Activated T-helper 2 cell treated with anti-CD3 and anti-CD28 coated beads, Interferon-gamma antibody, Interleukin-2, Interleukin-4, amounts not matched to agents 10 μg/mL and 5 μg/mL and 100 μg/mL, durations not matched to agents 14 hours and 24 hours and 36 hours (primary cell): ENCODE results near the gene CRY2. TPM values are rescaled to one million over a fixed set of nuclear protein-coding genes. Genes with fewer than 3 reads are reported as not detected.
A peak's percentile ranks its signal among the peaks of the same experiment; 100 is the strongest.
"Not testable (repeated sequence)": the region's sequence is repeated elsewhere in the genome, so short reads cannot be mapped to it uniquely, and the experiment has no call there.

Experiments used
- DNase-seq: peaks from one replicate; pipeline ENCODE4 v3.0.0; 2021; ENCODE audit warnings: low spot score
- H3K27ac Mint-ChIP-seq: one replicate; pipeline ENCODE4 v1.8.0; 2021; ENCODE audit warnings: mixed read lengths
- H3K27me3 Mint-ChIP-seq: one replicate; pipeline ENCODE4 v1.8.0; 2021; ENCODE audit warnings: low read depth, mixed read lengths
- H3K36me3 Mint-ChIP-seq: one replicate; pipeline ENCODE4 v1.8.0; 2021; ENCODE audit warnings: low read depth, mixed read lengths
- H3K4me1 Mint-ChIP-seq: one replicate; pipeline ENCODE4 v1.8.0; 2021; ENCODE audit warnings: low read depth, mixed read lengths
- H3K4me3 Mint-ChIP-seq: one replicate; pipeline ENCODE4 v1.8.0; 2021; ENCODE audit warnings: low read depth, mild to moderate bottlenecking, moderate library complexity, mixed read lengths
- H3K9me3 Mint-ChIP-seq: one replicate; pipeline ENCODE4 v1.8.0; 2021; ENCODE audit warnings: mixed read lengths
- intact Hi-C: fragments of 100-400 bp; cut with micrococcal nuclease; formaldehyde crosslinking; loops from one replicate; pipeline ENCODE4 v1.15.1; 2023
- total RNA-seq: library from RNA; stranded (reverse); gene quantifications from 2 replicates; pipeline ENCODE4 v1.2.3, GENCODE V29; 2022

Gene CRY2
- total RNA-seq, 1 donor from 2014 or later: 21.5 TPM

GRCh38 chr11:45890886-45891550 lies 43.7 kb downstream of the CRY2 start:
- no peak overlapping the region for H3K27ac Mint-ChIP-seq
- H3K27me3 Mint-ChIP-seq: peaks cover 12% of the 10 kb centered on the region
- no peaks in the 10 kb centered on the region for H3K36me3 Mint-ChIP-seq
- intact Hi-C loops: no loop called here
- no peak for DNase-seq
- H3K4me1 Mint-ChIP-seq: no peaks in the 10 kb centered on the region
- no peaks in the 10 kb centered on the region for H3K9me3 Mint-ChIP-seq
- H3K4me3 Mint-ChIP-seq: no peak overlapping the region

- no peak for DNase-seq
- Mint-ChIP-seq H3K9me3 (no peaks in the 10 kb centered on the region), H3K27ac (no peak overlapping the region), H3K4me3 (no peak overlapping the region), H3K36me3 (no peaks in the 10 kb centered on the region), H3K4me1 (no peaks in the 10 kb centered on the region), H3K27me3 (peaks cover 7% of the 10 kb centered on the region)
- intact Hi-C loops: no loop called here
Measured at GRCh38 chr11:45892856-45893255, 45.6 kb downstream of the CRY2 start.

GRCh38 chr11:45894555-45895247 lies 47.4 kb downstream of the CRY2 start:
- intact Hi-C loops: no loop called here
- H3K9me3 Mint-ChIP-seq: no peaks in the 10 kb centered on the region
- H3K27ac Mint-ChIP-seq: no peak overlapping the region
- H3K27me3 Mint-ChIP-seq: peaks cover 12% of the 10 kb centered on the region
- no peaks in the 10 kb centered on the region for H3K4me1 Mint-ChIP-seq
- no peak for DNase-seq
- H3K4me3 Mint-ChIP-seq: no peak overlapping the region
- H3K36me3 Mint-ChIP-seq: no peaks in the 10 kb centered on the region

GRCh38 chr11:45895553-45896259 lies 48.4 kb downstream of the CRY2 start:
- H3K4me3 Mint-ChIP-seq: no peak overlapping the region
- H3K27ac Mint-ChIP-seq: no peak overlapping the region
- peaks cover 15% of the 10 kb centered on the region for H3K27me3 Mint-ChIP-seq
- H3K36me3 Mint-ChIP-seq: no peaks in the 10 kb centered on the region
- no peak for DNase-seq
- H3K4me1 Mint-ChIP-seq: no peaks in the 10 kb centered on the region
- H3K9me3 Mint-ChIP-seq: no peaks in the 10 kb centered on the region
- intact Hi-C loops: no loop called here

GRCh38 chr11:45896422-45896984 lies 49.2 kb downstream of the CRY2 start:
- no peak overlapping the region for H3K27ac Mint-ChIP-seq
- no peak overlapping the region for H3K4me3 Mint-ChIP-seq
- H3K27me3 Mint-ChIP-seq: peaks cover 23% of the 10 kb centered on the region
- no peaks in the 10 kb centered on the region for H3K9me3 Mint-ChIP-seq
- intact Hi-C loops: no loop called here
- H3K36me3 Mint-ChIP-seq: no peaks in the 10 kb centered on the region
- H3K4me1 Mint-ChIP-seq: no peaks in the 10 kb centered on the region
- no peak for DNase-seq

GRCh38 chr11:45897556-45897955 lies 50.3 kb downstream of the CRY2 start:
- intact Hi-C loops: no loop called here
- DNase-seq: no peak

GRCh38 chr11:45899086-45899447 lies 51.8 kb downstream of the CRY2 start:
- Mint-ChIP-seq H3K27ac (no peak overlapping the region), H3K4me1 (no peaks in the 10 kb centered on the region), H3K36me3 (no peaks in the 10 kb centered on the region), H3K4me3 (peak overlapping the region; percentile 56), H3K27me3 (peaks cover 27% of the 10 kb centered on the region), H3K9me3 (no peaks in the 10 kb centered on the region)
- intact Hi-C loops: no loop called here
- no peak for DNase-seq

More at GRCh38 chr11:45897556-45897955, 50.3 kb downstream of the CRY2 start:
- H3K9me3 Mint-ChIP-seq: no peaks in the 10 kb centered on the region
- no peak overlapping the region for H3K27ac Mint-ChIP-seq
- peaks cover 30% of the 10 kb centered on the region for H3K27me3 Mint-ChIP-seq
- no peaks in the 10 kb centered on the region for H3K36me3 Mint-ChIP-seq
- no peak overlapping the region for H3K4me3 Mint-ChIP-seq
- no peaks in the 10 kb centered on the region for H3K4me1 Mint-ChIP-seq

GRCh38 chr11:45899448-45900174 lies 52.3 kb downstream of the CRY2 start:
- Mint-ChIP-seq H3K27ac (no peak overlapping the region), H3K9me3 (no peaks in the 10 kb centered on the region), H3K36me3 (no peaks in the 10 kb centered on the region), H3K4me3 (peak overlapping the region; percentile 56), H3K4me1 (no peaks in the 10 kb centered on the region), H3K27me3 (peaks cover 27% of the 10 kb centered on the region)
- DNase-seq: peak; percentile 61
- intact Hi-C loops: no loop called here

GRCh38 chr11:45900175-45900800 lies 53.0 kb downstream of the CRY2 start:
- H3K36me3 Mint-ChIP-seq, DNase-seq, H3K27ac Mint-ChIP-seq, H3K4me1 Mint-ChIP-seq, H3K4me3 Mint-ChIP-seq, intact Hi-C loops, H3K9me3 Mint-ChIP-seq: not testable (repeated sequence)
- peaks cover 24% of the 10 kb centered on the region for H3K27me3 Mint-ChIP-seq

GRCh38 chr11:45900916-45901617 lies 53.8 kb downstream of the CRY2 start:
- intact Hi-C loops: no loop called here

GRCh38 chr11:45901626-45902025 lies 54.4 kb downstream of the CRY2 start:
- Mint-ChIP-seq H3K36me3 (no peaks in the 10 kb centered on the region), H3K27me3 (peaks cover 24% of the 10 kb centered on the region), H3K4me3 (no peak overlapping the region), H3K9me3 (no peaks in the 10 kb centered on the region), H3K27ac (no peak overlapping the region), H3K4me1 (no peaks in the 10 kb centered on the region)
- intact Hi-C loops: no loop called here
- DNase-seq: no peak

More at GRCh38 chr11:45900916-45901617, 53.8 kb downstream of the CRY2 start:
- DNase-seq: no peak
- Mint-ChIP-seq H3K9me3 (no peaks in the 10 kb centered on the region), H3K27ac (no peak overlapping the region), H3K36me3 (no peaks in the 10 kb centered on the region), H3K4me1 (no peaks in the 10 kb centered on the region), H3K4me3 (no peak overlapping the region), H3K27me3 (peaks cover 24% of the 10 kb centered on the region)
